HL-60/S4 (cell line): ENCODE results near the gene YY1.

ENCODE experiments used
- in situ Hi-C: fragments of 300-500 bp; cut with MboI; formaldehyde crosslinking; loops from 2 replicates; pipeline ENCODE4 v1.14.3; 2022; ENCODE audit warnings: low sequenced_read_pairs

The YY1 gene

DNA sequence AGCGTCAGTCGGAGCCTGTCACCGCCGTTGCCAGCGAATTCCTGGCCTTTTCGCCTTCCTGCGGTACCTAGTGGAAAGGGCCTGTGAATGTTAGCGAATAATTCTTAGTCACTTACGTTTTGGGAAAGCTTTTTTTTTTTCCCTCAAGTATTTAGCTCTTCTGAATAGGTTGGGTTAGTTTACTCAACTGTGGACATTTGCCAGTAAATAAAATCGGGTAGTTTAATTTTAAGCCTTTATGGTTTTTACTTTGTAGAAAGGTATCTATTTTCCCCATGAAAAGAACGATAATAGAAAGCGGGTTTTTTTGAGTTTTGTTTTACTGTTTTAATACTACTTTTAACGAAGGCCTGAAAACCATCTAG, 1.7 kb downstream of the YY1 start:
- in situ Hi-C loops, result no loop called here

- in situ Hi-C loops, result no loop called here
Observed at GRCh38 chr14:100241279-100241678, 2.3 kb downstream of the YY1 start.

GRCh38 chr14:100243020-100243419, 4.1 kb downstream of the YY1 start:
- in situ Hi-C loops, result no loop called here

DNA sequence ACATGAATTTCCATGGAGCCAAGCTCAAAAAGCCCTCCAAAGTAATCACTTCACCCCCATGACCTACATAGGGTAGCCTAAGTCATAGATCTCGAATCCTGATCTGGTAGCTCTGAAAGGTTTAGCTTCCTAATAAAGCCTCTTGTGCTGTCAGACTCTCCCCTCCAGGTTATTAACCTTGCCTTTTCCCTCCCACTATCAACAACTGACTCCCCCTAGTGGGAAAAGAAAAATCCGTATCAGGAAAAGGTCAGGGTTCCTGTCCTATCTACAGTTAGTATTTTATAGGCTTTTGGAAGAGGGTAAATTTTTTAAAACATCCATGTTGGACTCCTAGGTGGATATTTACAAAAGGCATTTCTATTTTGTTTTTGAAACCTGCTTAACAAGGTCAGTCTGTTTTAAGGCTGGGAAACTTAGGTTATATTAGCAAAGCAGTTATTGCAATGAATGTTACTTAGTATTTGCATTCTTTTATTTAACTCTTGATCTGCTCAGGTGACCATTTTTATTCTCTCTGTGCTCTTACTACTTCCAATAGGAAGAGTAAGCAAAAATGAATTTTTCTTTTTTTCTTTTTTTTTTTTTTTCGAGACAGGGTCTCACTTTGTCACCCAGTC, 8.0 kb downstream of the YY1 start:
- in situ Hi-C loops, result no loop called here

GRCh38 chr14:100250732-100251465, 12.0 kb downstream of the YY1 start:
- in situ Hi-C loops, result no loop called here

DNA sequence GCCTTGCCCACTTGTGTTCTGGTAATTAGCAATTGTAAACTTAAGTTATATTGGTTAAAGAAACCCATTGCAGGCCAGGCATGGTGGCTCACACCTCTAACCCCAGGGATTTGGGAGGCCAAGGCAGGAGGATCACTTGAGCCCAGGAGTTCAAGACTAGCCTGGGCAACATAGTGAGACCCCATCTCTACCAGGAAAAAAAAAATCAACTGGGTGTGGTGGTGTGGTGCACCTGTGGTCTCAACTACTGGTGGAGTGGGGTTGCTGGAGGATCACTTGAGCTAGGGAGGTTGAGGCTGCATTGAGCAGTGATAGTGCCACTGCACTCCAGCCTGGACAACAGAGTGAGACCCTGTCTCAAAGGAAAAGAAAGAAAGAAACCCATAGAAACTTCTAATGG, 13.7 kb downstream of the YY1 start:
- in situ Hi-C loops, result no loop called here

DNA sequence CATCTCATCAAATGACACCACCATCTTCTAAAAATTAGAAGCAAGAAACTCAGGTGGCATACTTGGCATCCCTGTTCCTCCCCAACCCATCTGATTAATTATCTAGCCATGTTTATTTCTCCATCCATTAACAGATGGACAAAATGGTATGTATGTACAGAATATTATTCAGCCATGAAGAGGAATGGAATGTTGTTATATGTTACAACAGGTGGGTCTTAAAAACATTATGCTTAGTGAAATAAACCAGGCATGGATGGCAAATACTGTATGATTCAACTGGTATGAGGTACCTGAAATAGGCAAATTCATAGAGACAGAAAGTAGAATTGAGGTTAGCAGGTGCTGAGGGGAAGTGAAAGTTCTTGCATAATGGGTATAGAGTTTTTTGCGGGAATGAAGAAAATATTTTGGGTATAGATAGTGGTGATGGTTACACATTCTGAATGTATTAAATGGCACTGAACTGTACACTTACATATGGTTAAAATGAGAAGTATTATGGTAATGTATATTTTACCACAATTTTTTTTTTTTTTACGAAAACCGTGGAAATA, 17.5 kb downstream of the YY1 start:
- in situ Hi-C loops, result no loop called here

GRCh38 chr14:100261621-100262020, 22.7 kb downstream of the YY1 start:
- in situ Hi-C loops, result no loop called here

DNA sequence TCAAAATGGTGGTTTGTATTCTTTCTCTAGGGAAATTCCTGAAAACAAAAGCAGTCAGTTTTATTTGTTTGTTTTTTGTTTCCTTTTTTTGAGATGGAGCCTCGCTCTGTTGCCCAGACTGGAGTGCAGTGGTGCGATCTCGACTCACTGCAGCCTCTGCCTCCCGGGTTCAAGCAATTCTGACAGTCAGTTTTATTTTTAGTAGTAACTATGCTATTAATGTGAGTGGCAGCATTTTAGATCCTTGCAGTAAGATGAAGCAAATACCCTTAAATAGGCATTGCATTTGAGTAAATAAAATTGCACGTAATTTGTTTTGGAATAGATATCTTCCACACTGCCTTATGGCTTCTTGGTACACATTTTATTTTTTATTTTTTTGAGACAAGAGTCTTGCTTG, 23.6 kb downstream of the YY1 start:
- in situ Hi-C loops, result no loop called here

- in situ Hi-C loops, result no loop called here
Observed at GRCh38 chr14:100263141-100263540, 24.2 kb downstream of the YY1 start.

DNA sequence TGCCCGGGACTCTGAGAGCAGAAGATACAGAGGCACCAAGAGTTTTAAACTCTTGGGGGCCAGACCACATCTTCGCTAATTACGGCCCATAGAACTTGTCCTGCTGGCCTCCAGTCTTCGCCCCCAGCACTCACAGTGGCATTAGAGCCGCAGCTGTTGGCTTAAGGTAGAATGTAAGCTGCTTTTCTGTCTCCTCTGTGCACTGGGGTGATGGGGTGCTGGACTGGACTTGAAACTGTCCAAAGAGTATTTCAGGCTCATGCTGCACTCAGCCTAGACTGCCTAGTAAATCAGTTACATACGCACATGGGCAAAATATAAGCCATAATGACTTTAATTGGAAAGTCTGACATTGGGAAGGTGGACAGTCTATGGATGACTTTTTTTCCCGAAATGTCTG, 29.0 kb downstream of the YY1 start:
- in situ Hi-C loops, result no loop called here

DNA sequence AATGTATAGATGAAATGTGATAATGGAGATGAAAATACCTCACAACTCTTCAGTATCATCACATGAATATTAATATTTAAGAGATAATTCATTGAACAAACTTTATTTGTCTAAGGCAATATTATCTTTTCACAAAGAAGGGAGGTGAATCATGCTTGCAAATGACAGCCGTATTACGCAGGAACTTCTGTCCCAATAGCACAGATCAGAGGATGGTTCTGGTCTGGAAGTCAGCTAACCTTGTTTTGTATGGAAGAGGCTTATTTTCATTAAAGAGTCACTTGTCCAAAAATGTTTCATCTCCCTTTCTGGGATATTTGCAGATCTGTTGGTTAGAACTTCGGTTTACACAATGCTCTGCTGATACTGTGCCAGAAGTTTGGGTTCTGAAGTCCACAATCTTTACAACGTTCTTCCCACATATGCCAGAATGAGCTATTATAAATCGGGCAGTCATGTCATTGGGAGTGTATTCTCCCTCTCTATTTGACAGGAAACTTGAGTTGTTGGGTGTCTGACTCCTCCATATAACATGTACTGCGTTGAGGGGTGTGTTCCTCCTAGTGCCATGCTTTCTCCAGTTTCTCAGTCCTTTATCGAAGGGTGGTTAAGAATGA, 29.8 kb downstream of the YY1 start:
- in situ Hi-C loops, result no loop called here

DNA sequence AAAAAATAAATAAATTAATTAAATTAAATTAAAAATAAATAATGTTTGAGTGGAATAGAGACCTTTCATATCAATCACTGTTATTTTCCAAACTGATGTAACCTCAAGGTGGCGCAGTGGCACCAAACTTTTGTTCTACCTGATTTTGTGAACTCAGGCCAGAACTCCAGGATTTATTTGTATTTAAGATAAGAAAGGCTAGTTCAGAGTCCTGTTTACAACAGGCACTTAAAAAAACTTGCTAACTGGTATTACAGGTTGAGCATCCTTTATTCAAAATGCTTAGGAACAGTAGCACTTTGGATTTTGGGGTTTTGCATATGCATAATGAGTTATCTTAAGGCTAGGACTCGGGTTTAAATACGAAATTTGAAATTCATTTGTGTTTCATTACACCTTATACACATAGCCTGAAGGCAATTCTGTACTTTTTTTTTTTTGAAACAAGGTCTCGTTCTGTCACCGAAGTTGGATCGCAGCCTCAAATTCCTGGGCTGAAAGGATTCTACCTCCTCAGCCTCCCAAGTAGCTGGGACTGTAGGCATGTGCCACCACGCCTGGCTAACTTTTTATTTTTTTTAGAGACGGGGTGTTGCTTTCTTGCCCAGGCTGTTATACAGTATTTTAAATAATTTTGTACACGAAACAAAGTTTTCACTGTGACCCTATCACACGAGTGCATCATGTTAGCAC, 32.4 kb downstream of the YY1 start:
- in situ Hi-C loops, result no loop called here

GRCh38 chr14:100274250-100274649, 35.3 kb downstream of the YY1 start:
- in situ Hi-C loops, result no loop called here

- in situ Hi-C loops, result no loop called here
Observed at GRCh38 chr14:100275214-100275613, 36.3 kb downstream of the YY1 start.

GRCh38 chr14:100278702-100279101, 39.8 kb downstream of the YY1 start:
- in situ Hi-C loops, result no loop called here

- in situ Hi-C loops, result no loop called here
Observed at GRCh38 chr14:100279133-100279532, 40.2 kb downstream of the YY1 start.

GRCh38 chr14:100279563-100279962, 40.6 kb downstream of the YY1 start:
- in situ Hi-C loops, result no loop called here

DNA sequence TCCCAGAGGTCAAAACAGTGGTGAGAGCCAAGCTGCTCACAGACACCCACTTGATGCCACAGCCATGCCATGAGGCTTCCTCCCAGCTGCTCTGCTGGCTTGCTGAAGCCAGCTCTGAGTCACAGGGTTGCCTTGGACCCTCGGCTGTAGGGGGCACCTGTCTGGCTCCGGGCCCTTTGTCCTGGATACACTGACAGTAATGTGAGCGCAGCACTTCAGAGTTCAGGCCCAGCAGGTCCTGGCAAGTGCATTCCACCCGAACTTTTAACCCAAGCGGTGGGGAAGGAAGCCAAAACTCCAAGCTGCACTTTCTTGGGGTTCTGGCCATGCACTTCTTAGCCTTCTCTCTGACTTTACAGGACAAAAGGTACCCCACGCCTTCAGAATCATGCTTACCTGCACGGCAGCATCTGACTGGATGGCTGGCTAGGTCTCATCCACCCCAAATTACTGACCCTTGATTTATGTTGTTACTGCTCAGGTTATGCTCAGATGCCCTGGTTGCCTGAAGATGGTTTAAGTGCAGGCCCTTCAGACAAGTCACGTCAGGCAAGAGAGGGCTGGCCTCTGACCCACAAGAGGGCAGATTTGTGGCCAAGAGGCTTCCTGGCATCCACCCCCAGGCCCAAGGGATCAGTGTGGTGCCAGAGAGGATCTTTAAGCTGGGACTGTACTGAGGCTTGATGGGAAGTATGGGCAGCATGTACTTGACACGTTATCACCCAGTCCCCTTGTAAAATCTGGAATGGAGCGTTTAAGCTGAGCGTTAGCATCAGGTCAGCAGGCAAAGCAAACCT, 42.5 kb downstream of the YY1 start:
- in situ Hi-C loops, result no loop called here

DNA sequence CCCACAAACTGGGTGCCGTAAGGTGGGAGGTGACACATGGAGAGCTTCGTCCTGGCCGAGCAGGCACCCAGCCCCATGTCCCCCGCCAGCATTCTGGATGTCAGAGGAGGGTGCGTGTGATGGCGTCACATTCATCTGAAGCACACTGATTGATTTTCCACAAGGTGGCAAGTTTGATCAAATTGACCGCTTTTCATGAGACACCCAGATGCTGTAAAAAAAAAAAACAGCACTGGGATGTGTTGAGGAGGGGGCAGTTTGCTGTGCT, 43.1 kb downstream of the YY1 start:
- in situ Hi-C loops, result no loop called here
